ENCODE measurements around the gene SLC4A11.

GRCh38 chr20:3245711-3246110, 6.7 kb upstream of the SLC4A11 start:
- TF ChIP-seq CTCF (IDR thresholded peaks at IDR 0.05; ENCODE audit: poor library complexity, severe bottlenecking) (no peak), TAF1 (IDR thresholded peaks at IDR 0.05; ENCODE audit: low read depth) (no peak), SMC3 (conservative IDR thresholded peaks at IDR 0.05; ENCODE audit: poor library complexity) (no peak), RAD21 (conservative IDR thresholded peaks at IDR 0.05) (no peak), EP300 (conservative IDR thresholded peaks at IDR 0.05; ENCODE audit: poor library complexity, severe bottlenecking) (no peak), REST (IDR thresholded peaks at IDR 0.05; ENCODE audit: borderline replicate concordance) (no peak), POLR2AphosphoS5 (IDR thresholded peaks at IDR 0.05) (no peak), EZH2 (IDR thresholded peaks at IDR 0.05; ENCODE audit: borderline replicate concordance, insufficient read depth, low read length, poor library complexity, severe bottlenecking) (no peak), MXI1 (conservative IDR thresholded peaks at IDR 0.05; ENCODE audit: poor library complexity, severe bottlenecking) (no peak)
